ENCODE results near the gene PPCDC. TPM values are rescaled to one million over a fixed set of nuclear protein-coding genes. Genes with fewer than 3 reads are reported as not detected.

The PPCDC gene
- total and polyA plus RNA-seq, 4 experiments from 2014 or later, result 8.5 to 15.2 (median 13.3) TPM

DNA sequence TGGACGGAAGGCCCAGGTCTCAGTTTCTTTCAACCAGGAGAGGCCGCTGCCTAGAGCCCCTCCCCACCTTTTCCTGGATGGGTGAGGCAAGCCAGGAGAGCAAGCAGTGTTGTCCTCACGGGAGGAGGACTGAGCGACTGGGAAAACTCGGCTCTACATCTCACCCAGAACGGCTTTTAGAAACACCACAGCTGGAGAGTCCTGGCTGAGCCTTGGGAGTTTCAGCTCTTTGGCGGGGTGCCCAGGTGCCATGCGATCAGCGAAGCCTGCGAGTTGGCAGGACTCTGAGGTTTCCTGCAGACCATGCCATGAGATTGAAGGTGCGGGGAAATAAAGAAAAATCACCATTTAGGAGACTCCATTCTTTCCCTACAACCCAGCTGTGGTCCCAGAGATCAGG, 26.0 kb downstream of the PPCDC start:
- CTCF ChIA-PET (ENCODE audit: partially characterized antibody), result no interaction called here
- peaks cover 6 to 13% of the 10 kb centered on the region in 2 donors for H3K36me3 Mint-ChIP-seq
- H3K27me3 ChIP-seq (ENCODE audit: insufficient read depth, low read length), result no peaks in the 10 kb centered on the region
- POLR2A ChIA-PET (ENCODE audit: partially characterized antibody), result no interaction called here
- H3K4me1 ChIP-seq (ENCODE audit: insufficient read depth, low read length), result peaks cover 27% of the 10 kb centered on the region
- no peak overlapping the region for H3K4me3 Mint-ChIP-seq
- intact Hi-C loops (cut with micrococcal nuclease), result no loop called here
- H3K9me3 Mint-ChIP-seq, result no peaks in the 10 kb centered on the region
- H3K27ac ChIP-seq (ENCODE audit: low read depth, low read length), result no peak overlapping the region
- no peaks in the 10 kb centered on the region for H3K9me3 ChIP-seq (ENCODE audit: control insufficient read depth in 1 of 2, low read length in 2 of 2)
- H3K36me3 ChIP-seq (ENCODE audit: insufficient read depth, low read length), result no peaks in the 10 kb centered on the region
- no peak overlapping the region for H3K4me3 ChIP-seq (ENCODE audit: low read length in 2 of 2)
- H3K27me3 Mint-ChIP-seq, result no peaks in the 10 kb centered on the region
- DNase-seq, result no peak
- H3K4me1 Mint-ChIP-seq, result peaks cover 7 to 25% (median 17%) of the 10 kb centered on the region in 4 donors
- H3K27ac Mint-ChIP-seq, result no peak overlapping the region

DNA sequence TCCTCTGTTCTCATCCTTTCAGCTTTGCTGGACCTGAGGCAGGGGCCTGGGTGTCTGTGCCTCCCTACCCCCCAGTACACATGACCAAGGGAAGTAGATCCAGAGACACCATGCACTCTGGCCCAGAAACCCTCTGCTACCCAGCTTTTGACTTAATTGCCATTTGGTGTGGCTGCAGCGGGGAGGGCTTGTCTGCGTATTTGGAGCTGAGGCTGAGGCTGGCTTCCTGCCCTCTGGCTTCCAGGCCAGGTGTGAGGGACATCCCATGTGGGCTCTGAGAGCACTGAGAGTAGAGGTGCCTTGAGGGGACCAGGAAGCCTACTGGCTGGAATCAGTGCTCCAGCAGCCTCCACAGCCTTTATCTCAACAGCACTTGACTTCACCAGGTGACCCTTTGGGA, 26.9 kb downstream of the PPCDC start:
- peaks cover 0 to 8% of the 10 kb centered on the region in 2 donors for H3K36me3 Mint-ChIP-seq
- DNase-seq, result no peak
- H3K4me1 Mint-ChIP-seq, result peaks cover 5 to 16% (median 11%) of the 10 kb centered on the region in 4 donors
- Histone ChIP-seq H3K27ac (ENCODE audit: low read depth, low read length) (no peak overlapping the region), H3K27me3 (ENCODE audit: insufficient read depth, low read length) (no peaks in the 10 kb centered on the region), H3K36me3 (ENCODE audit: insufficient read depth, low read length) (no peaks in the 10 kb centered on the region), H3K4me3 (ENCODE audit: low read length in 2 of 2) (no peak overlapping the region), H3K4me1 (ENCODE audit: insufficient read depth, low read length) (peaks cover 20% of the 10 kb centered on the region), H3K9me3 (ENCODE audit: control insufficient read depth in 1 of 2, low read length in 2 of 2) (no peaks in the 10 kb centered on the region)
- POLR2A ChIA-PET (ENCODE audit: partially characterized antibody), result no interaction called here
- no peak overlapping the region for H3K4me3 Mint-ChIP-seq
- intact Hi-C loops (cut with micrococcal nuclease), result no loop called here
- no peaks in the 10 kb centered on the region for H3K27me3 Mint-ChIP-seq
- H3K9me3 Mint-ChIP-seq, result no peaks in the 10 kb centered on the region
- CTCF ChIA-PET (ENCODE audit: partially characterized antibody), result no interaction called here
- no peak overlapping the region for H3K27ac Mint-ChIP-seq

GRCh38 chr15:75051191-75051608, 27.8 kb downstream of the PPCDC start:
- Histone ChIP-seq H3K36me3 (ENCODE audit: insufficient read depth, low read length) (no peaks in the 10 kb centered on the region), H3K9me3 (ENCODE audit: control insufficient read depth in 1 of 2, low read length in 2 of 2) (no peaks in the 10 kb centered on the region), H3K4me1 (ENCODE audit: insufficient read depth, low read length) (peaks cover 12% of the 10 kb centered on the region), H3K4me3 (ENCODE audit: low read length in 2 of 2) (no peak overlapping the region), H3K27me3 (ENCODE audit: insufficient read depth, low read length) (no peaks in the 10 kb centered on the region), H3K27ac (ENCODE audit: low read depth, low read length) (no peak overlapping the region)
- no peaks in the 10 kb centered on the region for H3K9me3 Mint-ChIP-seq
- H3K27me3 Mint-ChIP-seq, result no peaks in the 10 kb centered on the region
- intact Hi-C loops (cut with micrococcal nuclease), result no loop called here
- no peak for DNase-seq
- ChIA-PET CTCF (ENCODE audit: partially characterized antibody) (no interaction called here), POLR2A (ENCODE audit: partially characterized antibody) (interaction anchor here (0.9 kb wide), 1 partner anchor 151 kb away, joined by 3 read pairs; the partner anchor contains the start of gene C15orf39)
- peaks cover 2 to 12% (median 9%) of the 10 kb centered on the region in 4 donors for H3K4me1 Mint-ChIP-seq
- H3K36me3 Mint-ChIP-seq, result peaks cover 0 to 8% of the 10 kb centered on the region in 2 donors
- H3K27ac Mint-ChIP-seq, result no peak overlapping the region
- no peak overlapping the region for H3K4me3 Mint-ChIP-seq

DNA sequence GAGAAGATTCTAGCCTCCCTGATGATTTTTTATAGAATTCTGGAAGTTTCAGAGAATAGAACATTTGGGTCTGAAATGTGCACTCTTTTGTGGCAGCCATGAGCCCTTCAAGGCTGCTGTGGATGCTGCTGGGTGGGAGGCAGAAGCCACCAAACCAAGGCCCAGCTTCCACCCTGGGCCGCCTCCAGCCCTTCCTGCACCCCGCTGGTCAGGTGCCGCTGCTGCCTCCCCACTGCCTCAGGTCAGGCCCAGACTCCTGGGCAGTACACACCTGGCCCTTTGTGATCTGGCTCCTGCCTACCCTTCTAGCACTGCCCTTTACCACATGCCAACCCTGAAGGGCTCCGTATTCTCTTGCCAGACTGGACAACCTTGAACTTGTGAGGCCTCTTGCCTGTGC, 28.3 kb downstream of the PPCDC start:
- Histone ChIP-seq H3K36me3 (ENCODE audit: insufficient read depth, low read length) (no peaks in the 10 kb centered on the region), H3K9me3 (ENCODE audit: control insufficient read depth in 1 of 2, low read length in 2 of 2) (no peaks in the 10 kb centered on the region), H3K27ac (ENCODE audit: low read depth, low read length) (no peak overlapping the region), H3K27me3 (ENCODE audit: insufficient read depth, low read length) (no peaks in the 10 kb centered on the region), H3K4me1 (ENCODE audit: insufficient read depth, low read length) (peaks cover 7% of the 10 kb centered on the region), H3K4me3 (ENCODE audit: low read length in 2 of 2) (no peak overlapping the region)
- peaks cover 0 to 8% of the 10 kb centered on the region in 2 donors for H3K36me3 Mint-ChIP-seq
- no peak overlapping the region for H3K27ac Mint-ChIP-seq
- ChIA-PET CTCF (ENCODE audit: partially characterized antibody) (no interaction called here), POLR2A (ENCODE audit: partially characterized antibody) (interaction anchor here (0.9 kb wide), 1 partner anchor 150 kb away, joined by 3 read pairs; the partner anchor contains the start of gene C15orf39)
- peaks cover 0 to 6% (median 5%) of the 10 kb centered on the region in 4 donors for H3K4me1 Mint-ChIP-seq
- DNase-seq, result no peak
- H3K27me3 Mint-ChIP-seq, result no peaks in the 10 kb centered on the region
- no peak overlapping the region for H3K4me3 Mint-ChIP-seq
- H3K9me3 Mint-ChIP-seq, result no peaks in the 10 kb centered on the region
- intact Hi-C loops (cut with micrococcal nuclease), result no loop called here

DNA sequence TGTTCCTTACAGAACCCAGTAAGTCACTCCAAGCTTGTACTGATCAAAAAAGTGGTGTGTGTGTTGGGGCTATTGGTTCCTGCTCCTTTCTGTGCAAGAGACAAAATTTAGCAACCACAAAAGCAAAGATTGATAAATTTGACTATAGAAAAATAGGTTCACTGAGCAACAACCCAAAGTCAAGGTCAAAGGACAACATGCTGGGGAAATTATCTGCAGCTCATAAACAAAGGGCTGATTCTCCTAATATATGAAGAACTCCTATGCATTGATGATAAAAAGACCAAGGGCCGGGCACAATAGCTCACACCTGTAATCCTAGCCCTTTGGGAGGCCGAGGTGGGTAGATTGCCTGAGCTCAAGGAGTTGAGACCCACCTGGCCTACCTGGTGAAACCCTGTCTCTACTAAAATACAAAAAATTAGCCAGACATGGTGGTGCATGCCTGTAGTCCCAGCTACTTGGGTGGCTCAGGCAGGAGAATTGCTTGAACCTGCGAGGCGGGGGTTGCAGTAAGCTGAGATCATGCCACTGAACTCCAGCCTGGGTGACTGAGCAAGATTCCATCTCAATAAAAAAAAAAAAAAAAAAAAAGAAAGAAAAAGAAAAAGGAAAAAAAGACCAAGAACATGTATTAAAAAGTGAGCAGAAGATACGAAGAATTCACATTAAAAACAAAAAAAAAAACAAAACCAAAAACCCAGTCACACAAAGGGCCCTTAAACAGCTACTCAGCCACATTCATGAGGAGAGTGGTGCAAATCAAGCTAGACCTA, 29.8 kb downstream of the PPCDC start:
- no peaks in the 10 kb centered on the region for H3K9me3 ChIP-seq (ENCODE audit: control insufficient read depth in 1 of 2, low read length in 2 of 2)
- ChIA-PET CTCF (ENCODE audit: partially characterized antibody) (interaction anchor here (1.9 kb wide), 1 partner anchor 10 kb away, joined by 4 read pairs; no protein-coding TSS in a partner anchor), POLR2A (ENCODE audit: partially characterized antibody) (no interaction called here)
- Mint-ChIP-seq H3K4me1 (peaks cover 0 to 4% (median 0%) of the 10 kb centered on the region in 4 donors), H3K4me3 (no peak overlapping the region), H3K9me3 (no peaks in the 10 kb centered on the region), H3K27me3 (no peaks in the 10 kb centered on the region), H3K36me3 (peaks cover under 1 to 8% of the 10 kb centered on the region in 2 donors), H3K27ac (no peak overlapping the region)
- H3K36me3 ChIP-seq (ENCODE audit: insufficient read depth, low read length), result no peaks in the 10 kb centered on the region
- H3K4me1 ChIP-seq (ENCODE audit: insufficient read depth, low read length), result no peaks in the 10 kb centered on the region
- no peak overlapping the region for H3K27ac ChIP-seq (ENCODE audit: low read depth, low read length)
- DNase-seq, result no peak
- intact Hi-C loops (cut with micrococcal nuclease), result no loop called here
- no peak overlapping the region for H3K4me3 ChIP-seq (ENCODE audit: low read length in 2 of 2)
- H3K27me3 ChIP-seq (ENCODE audit: insufficient read depth, low read length), result no peaks in the 10 kb centered on the region

GRCh38 chr15:75053748-75054125, 30.3 kb downstream of the PPCDC start:
- H3K4me1 Mint-ChIP-seq, result peaks cover 0 to 4% (median 0%) of the 10 kb centered on the region in 4 donors
- no peak for DNase-seq
- Histone ChIP-seq H3K27me3 (ENCODE audit: insufficient read depth, low read length) (no peaks in the 10 kb centered on the region), H3K4me3 (ENCODE audit: low read length in 2 of 2) (no peak overlapping the region), H3K36me3 (ENCODE audit: insufficient read depth, low read length) (no peaks in the 10 kb centered on the region), H3K4me1 (ENCODE audit: insufficient read depth, low read length) (no peaks in the 10 kb centered on the region), H3K9me3 (ENCODE audit: control insufficient read depth in 1 of 2, low read length in 2 of 2) (no peaks in the 10 kb centered on the region), H3K27ac (ENCODE audit: low read depth, low read length) (no peak overlapping the region)
- no peak overlapping the region for H3K27ac Mint-ChIP-seq
- ChIA-PET CTCF (ENCODE audit: partially characterized antibody) (interaction anchor here (1.9 kb wide), 1 partner anchor 10 kb away, joined by 4 read pairs; no protein-coding TSS in a partner anchor), POLR2A (ENCODE audit: partially characterized antibody) (no interaction called here)
- intact Hi-C loops (cut with micrococcal nuclease), result no loop called here
- H3K27me3 Mint-ChIP-seq, result no peaks in the 10 kb centered on the region
- H3K36me3 Mint-ChIP-seq, result peaks cover 4% of the 10 kb centered on the region in 2 donors
- H3K4me3 Mint-ChIP-seq, result no peak overlapping the region
- no peaks in the 10 kb centered on the region for H3K9me3 Mint-ChIP-seq

GRCh38 chr15:75054172-75054897, 30.9 kb downstream of the PPCDC start:
- no peaks in the 10 kb centered on the region for H3K9me3 ChIP-seq (ENCODE audit: control insufficient read depth in 1 of 2, low read length in 2 of 2)
- Mint-ChIP-seq H3K9me3 (no peaks in the 10 kb centered on the region), H3K27me3 (no peaks in the 10 kb centered on the region), H3K36me3 (peaks cover 0 to 4% of the 10 kb centered on the region in 2 donors), H3K4me3 (no peak overlapping the region), H3K4me1 (peaks cover 0 to 4% (median 0%) of the 10 kb centered on the region in 4 donors), H3K27ac (peak overlapping the region in 1 of 7 donors; percentile 38)
- H3K27ac ChIP-seq (ENCODE audit: low read depth, low read length), result no peak overlapping the region
- DNase-seq, result no peak
- ChIA-PET POLR2A (ENCODE audit: partially characterized antibody) (no interaction called here), CTCF (ENCODE audit: partially characterized antibody) (interaction anchor here (1.9 kb wide), 1 partner anchor 11 kb away, joined by 4 read pairs; no protein-coding TSS in a partner anchor)
- H3K36me3 ChIP-seq (ENCODE audit: insufficient read depth, low read length), result no peaks in the 10 kb centered on the region
- intact Hi-C loops (cut with micrococcal nuclease), result no loop called here
- no peak overlapping the region for H3K4me3 ChIP-seq (ENCODE audit: low read length in 2 of 2)
- no peaks in the 10 kb centered on the region for H3K4me1 ChIP-seq (ENCODE audit: insufficient read depth, low read length)
- H3K27me3 ChIP-seq (ENCODE audit: insufficient read depth, low read length), result no peaks in the 10 kb centered on the region

All from CD4-positive, alpha-beta memory T cell (primary cell).